DOHH2 (cell line): Measurements from ENCODE around the gene UBXN4.

Experiments used
- EZH2phosphoT487 ChIP-seq: fragments of 200-600 bp; sonication (generic); IDR thresholded peaks from 2 replicates; pipeline ENCODE4 v1.6.1; 2017; ENCODE audit warnings: borderline replicate concordance, mild to moderate bottlenecking, antibody characterized with exemption, low read length, moderate library complexity, mixed read lengths
- TF ChIP-seq, protein P1 (sequence below): fragments of 200-600 bp; sonication (generic); IDR thresholded peaks from one replicate; pipeline ENCODE4 v1.5.1; 2014; ENCODE audit warnings: antibody characterized with exemption, mild to moderate bottlenecking, low read depth, low read length; ENCODE audit not compliant: poor library complexity, severe bottlenecking

DNA sequence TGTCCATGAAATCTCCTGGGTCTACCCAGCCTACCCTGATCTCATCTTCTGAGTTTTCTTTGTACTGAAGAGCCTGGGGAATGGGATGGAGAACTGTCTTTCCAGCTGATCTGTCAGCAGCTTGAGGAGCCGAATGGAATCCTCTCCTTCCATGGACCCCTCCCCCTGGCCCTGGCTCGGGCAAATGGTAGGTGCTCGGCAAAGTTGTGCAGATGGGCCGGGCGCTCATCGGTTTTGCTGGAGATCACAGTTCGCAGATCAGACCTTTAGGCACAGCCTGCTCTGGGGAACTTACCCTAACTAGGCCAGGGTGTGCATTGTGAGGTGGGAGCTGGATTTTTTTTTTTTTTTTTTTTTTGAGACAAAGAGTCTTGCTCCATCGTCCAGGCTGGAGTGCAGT, 55.0 kb downstream of the UBXN4 start:
- TF ChIP-seq, protein P1, sequence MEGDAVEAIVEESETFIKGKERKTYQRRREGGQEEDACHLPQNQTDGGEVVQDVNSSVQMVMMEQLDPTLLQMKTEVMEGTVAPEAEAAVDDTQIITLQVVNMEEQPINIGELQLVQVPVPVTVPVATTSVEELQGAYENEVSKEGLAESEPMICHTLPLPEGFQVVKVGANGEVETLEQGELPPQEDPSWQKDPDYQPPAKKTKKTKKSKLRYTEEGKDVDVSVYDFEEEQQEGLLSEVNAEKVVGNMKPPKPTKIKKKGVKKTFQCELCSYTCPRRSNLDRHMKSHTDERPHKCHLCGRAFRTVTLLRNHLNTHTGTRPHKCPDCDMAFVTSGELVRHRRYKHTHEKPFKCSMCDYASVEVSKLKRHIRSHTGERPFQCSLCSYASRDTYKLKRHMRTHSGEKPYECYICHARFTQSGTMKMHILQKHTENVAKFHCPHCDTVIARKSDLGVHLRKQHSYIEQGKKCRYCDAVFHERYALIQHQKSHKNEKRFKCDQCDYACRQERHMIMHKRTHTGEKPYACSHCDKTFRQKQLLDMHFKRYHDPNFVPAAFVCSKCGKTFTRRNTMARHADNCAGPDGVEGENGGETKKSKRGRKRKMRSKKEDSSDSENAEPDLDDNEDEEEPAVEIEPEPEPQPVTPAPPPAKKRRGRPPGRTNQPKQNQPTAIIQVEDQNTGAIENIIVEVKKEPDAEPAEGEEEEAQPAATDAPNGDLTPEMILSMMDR = no peak
- TF ChIP-seq EZH2phosphoT487 = no peak
